MM.1S (cell line): ENCODE results near the gene GALNT15.

Source experiments
- DNase-seq: peaks from one replicate; pipeline ENCODE4 v3.0.0-alpha.2; 2015
- H2AFZ ChIP-seq: fragments of 300-600 bp; sonication (generic); 2 replicates; pipeline ENCODE4 v1.6.0; 2016; ENCODE audit warnings: antibody characterized with exemption, low read length
- H3F3A ChIP-seq: fragments of 300-600 bp; sonication (generic); 2 replicates; pipeline ENCODE4 v1.6.1; 2016; ENCODE audit warnings: mild to moderate bottlenecking, antibody characterized with exemption, low read length, moderate library complexity, mixed read lengths; ENCODE audit not compliant: insufficient read depth
- H3K27ac ChIP-seq: fragments of 300-600 bp; sonication (generic); 2 replicates; pipeline ENCODE4 v1.5.1; 2016; ENCODE audit warnings: mild to moderate bottlenecking, low read length
- H3K27me3 ChIP-seq: fragments of 300-600 bp; sonication (generic); replicated peaks from 2 replicates; pipeline ENCODE4 v1.6.0; 2016; ENCODE audit warnings: low read length; ENCODE audit not compliant: insufficient read depth
- H3K36me3 ChIP-seq: fragments of 300-600 bp; sonication (generic); replicated peaks from 2 replicates; pipeline ENCODE4 v1.6.1; 2016; ENCODE audit warnings: mild to moderate bottlenecking, low read length, mixed read lengths; ENCODE audit not compliant: insufficient read depth
- H3K4me1 ChIP-seq: fragments of 300-600 bp; sonication (generic); 2 replicates; pipeline ENCODE4 v1.6.1; 2016; ENCODE audit warnings: low read length, mixed read lengths
- H3K4me2 ChIP-seq: fragments of 300-600 bp; sonication (generic); 2 replicates; pipeline ENCODE4 v1.6.0; 2016; ENCODE audit warnings: low read depth, low read length
- H3K4me3 ChIP-seq: fragments of 300-600 bp; sonication (generic); 2 replicates; pipeline ENCODE4 v1.5.1; 2016; ENCODE audit warnings: low read length, mixed read lengths
- H3K79me2 ChIP-seq: fragments of 300-600 bp; sonication (generic); 2 replicates; pipeline ENCODE4 v1.6.1; 2016; ENCODE audit warnings: mixed run types, low read length, mixed read lengths
- H3K9ac ChIP-seq: fragments of 300-600 bp; sonication (generic); 2 replicates; pipeline ENCODE4 v1.6.1; 2016; ENCODE audit warnings: low read length, mixed read lengths
- H3K9me2 ChIP-seq: fragments of 300-600 bp; sonication (generic); replicated peaks from 2 replicates; pipeline ENCODE4 v1.6.1; 2016; ENCODE audit warnings: mild to moderate bottlenecking, low read length, mixed read lengths; ENCODE audit not compliant: insufficient read depth
- H3K9me3 ChIP-seq: fragments of 300-600 bp; sonication (generic); replicated peaks from 2 replicates; pipeline ENCODE4 v1.6.1; 2016; ENCODE audit warnings: mild to moderate bottlenecking, low read length, mixed read lengths; ENCODE audit not compliant: insufficient read depth
- H4K20me1 ChIP-seq: fragments of 300-600 bp; sonication (generic); 2 replicates; pipeline ENCODE4 v1.6.1; 2016; ENCODE audit warnings: mild to moderate bottlenecking, low read length, moderate library complexity, mixed read lengths; ENCODE audit not compliant: insufficient read depth
- CTCF ChIP-seq: fragments of 300-600 bp; sonication (generic); IDR thresholded peaks from 2 replicates; pipeline ENCODE4 v1.5.1; 2016; ENCODE audit warnings: antibody characterized with exemption, low read length, mixed read lengths
- EZH2 ChIP-seq: fragments of 300-600 bp; sonication (generic); optimal IDR thresholded peaks from 2 replicates; pipeline ENCODE3; 2017; ENCODE audit warnings: low read depth, mild to moderate bottlenecking, antibody characterized with exemption, low read length, mixed read lengths
- EZH2phosphoT487 ChIP-seq: fragments of 300-600 bp; sonication (generic); IDR thresholded peaks from 2 replicates; pipeline ENCODE4 v1.6.1; 2018; ENCODE audit warnings: antibody characterized with exemption, low read length

Gene GALNT15

GRCh38 chr3:16236856-16237393 is 62.4 kb downstream of the GALNT15 start:
- Histone ChIP-seq H3K4me3 (no peak overlapping the region), H3K9me2 (no peaks in the 10 kb centered on the region)
- TF ChIP-seq EZH2phosphoT487: no peak
- no peak for TF ChIP-seq CTCF
- no peak for TF ChIP-seq EZH2

GRCh38 chr3:16239086-16239770 is 64.7 kb downstream of the GALNT15 start:
- no peaks in the 10 kb centered on the region for H4K20me1 ChIP-seq
- no peaks in the 10 kb centered on the region for H3K79me2 ChIP-seq
- no peak for DNase-seq
- no peaks in the 10 kb centered on the region for H3K9me3 ChIP-seq
- no peaks in the 10 kb centered on the region for H3F3A ChIP-seq
- TF ChIP-seq EZH2phosphoT487: no peak
- no peak for TF ChIP-seq EZH2
- no peak for TF ChIP-seq CTCF
- no peaks in the 10 kb centered on the region for H3K36me3 ChIP-seq
- H3K9ac ChIP-seq: no peak overlapping the region
- H2AFZ ChIP-seq: no peak overlapping the region
- H3K27ac ChIP-seq: no peak overlapping the region
- no peaks in the 10 kb centered on the region for H3K4me1 ChIP-seq
- no peak overlapping the region for H3K4me2 ChIP-seq
- H3K4me3 ChIP-seq: no peak overlapping the region
- H3K27me3 ChIP-seq: no peaks in the 10 kb centered on the region
- no peaks in the 10 kb centered on the region for H3K9me2 ChIP-seq

More at GRCh38 chr3:16236856-16237393, 62.4 kb downstream of the GALNT15 start:
- no peaks in the 10 kb centered on the region for H3K79me2 ChIP-seq
- no peak overlapping the region for H2AFZ ChIP-seq
- H3K4me1 ChIP-seq: no peaks in the 10 kb centered on the region
- H3K27ac ChIP-seq: no peak overlapping the region
- H3K27me3 ChIP-seq: no peaks in the 10 kb centered on the region
- H3K9ac ChIP-seq: no peak overlapping the region
- DNase-seq: no peak
- H3K4me2 ChIP-seq: no peak overlapping the region
- H4K20me1 ChIP-seq: no peaks in the 10 kb centered on the region
- no peaks in the 10 kb centered on the region for H3K36me3 ChIP-seq
- no peaks in the 10 kb centered on the region for H3K9me3 ChIP-seq
- H3F3A ChIP-seq: no peaks in the 10 kb centered on the region

- Histone ChIP-seq H3K79me2 (no peaks in the 10 kb centered on the region), H3K4me2 (no peak overlapping the region), H3K27ac (no peak overlapping the region)
These were observed 65.3 kb downstream of the GALNT15 start for GRCh38 chr3:16239780-16240179.

More at GRCh38 chr3:16239780-16240179, 65.3 kb downstream of the GALNT15 start:
- Histone ChIP-seq H3F3A (no peaks in the 10 kb centered on the region), H3K4me3 (no peak overlapping the region), H2AFZ (no peak overlapping the region), H3K9me2 (no peaks in the 10 kb centered on the region), H3K9ac (no peak overlapping the region), H3K4me1 (no peaks in the 10 kb centered on the region), H3K27me3 (no peaks in the 10 kb centered on the region), H3K36me3 (no peaks in the 10 kb centered on the region), H4K20me1 (no peaks in the 10 kb centered on the region), H3K9me3 (no peaks in the 10 kb centered on the region)
- no peak for DNase-seq
- TF ChIP-seq EZH2: no peak
- no peak for TF ChIP-seq EZH2phosphoT487
- no peak for TF ChIP-seq CTCF
